ENCODE results near the gene CLOCK.

GRCh38 chr4:55592014-55592413 is 45.3 kb upstream of the CLOCK start, which contains the start of gene PDCL2:
- TF ChIP-seq CTCF (IDR thresholded peaks at IDR 0.05) (no peak), ZFX (IDR thresholded peaks at IDR 0.05; ENCODE audit: borderline replicate concordance) (no peak)

Data from 22Rv1 (cell line).